ENCODE data around the gene DPPA3.
"Not testable (repeated sequence)": the region's sequence is repeated elsewhere in the genome, so short reads cannot be mapped to it uniquely, and the experiment has no call there.

Gene DPPA3

DNA sequence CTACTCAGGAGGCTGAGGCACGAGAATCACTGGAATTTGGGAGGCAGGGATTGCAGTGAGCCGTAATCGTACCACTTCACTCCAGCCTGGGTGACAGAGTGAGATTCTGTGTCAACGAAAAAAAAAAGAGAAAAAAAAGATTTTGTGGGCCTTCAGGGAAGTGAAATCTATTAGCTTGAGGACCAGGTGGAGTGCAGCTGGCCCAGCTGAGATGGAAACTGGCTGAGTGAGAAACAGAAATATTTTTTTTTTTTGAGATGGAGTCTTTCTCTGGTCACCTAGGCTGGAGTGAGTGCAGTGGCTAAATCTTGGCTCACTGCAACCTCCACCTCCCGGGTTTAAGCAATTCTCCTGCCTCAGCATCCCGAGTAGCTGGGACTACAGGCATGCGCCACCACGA lies 38.2 kb downstream of the DPPA3 start:
- Histone ChIP-seq H3K9me2 (ENCODE audit: low read depth, low read length) (no peaks in the 10 kb centered on the region), H3K79me2 (ENCODE audit: insufficient read depth, low read length) (no peaks in the 10 kb centered on the region), H3K27ac (ENCODE audit: low read depth, low read length, poor library complexity, severe bottlenecking) (no peak overlapping the region), H3K4me1 (ENCODE audit: insufficient read depth, low read length, severe bottlenecking) (no peaks in the 10 kb centered on the region), H3F3A (ENCODE audit: insufficient read depth, low read length) (no peaks in the 10 kb centered on the region), H3K9ac (ENCODE audit: low read length) (no peak overlapping the region), H2AFZ (ENCODE audit: low read length) (no peak overlapping the region), H3K27me3 (ENCODE audit: insufficient read depth, low read length) (no peaks in the 10 kb centered on the region), H3K4me3 (ENCODE audit: low read depth, low read length, poor library complexity, severe bottlenecking) (no peak overlapping the region), H4K20me1 (ENCODE audit: insufficient read depth, low read length) (no peaks in the 10 kb centered on the region), H3K9me3 (ENCODE audit: low read length) (no peaks in the 10 kb centered on the region), H3K36me3 (ENCODE audit: insufficient read depth, low read length) (no peaks in the 10 kb centered on the region), H3K4me2 (ENCODE audit: low read length) (no peak overlapping the region)
- no peak for TF ChIP-seq CTCF (IDR thresholded peaks at IDR 0.05; ENCODE audit: low read length)
- TF ChIP-seq EZH2 (IDR thresholded peaks at IDR 0.05; ENCODE audit: borderline replicate concordance, low read length) = no peak

DNA sequence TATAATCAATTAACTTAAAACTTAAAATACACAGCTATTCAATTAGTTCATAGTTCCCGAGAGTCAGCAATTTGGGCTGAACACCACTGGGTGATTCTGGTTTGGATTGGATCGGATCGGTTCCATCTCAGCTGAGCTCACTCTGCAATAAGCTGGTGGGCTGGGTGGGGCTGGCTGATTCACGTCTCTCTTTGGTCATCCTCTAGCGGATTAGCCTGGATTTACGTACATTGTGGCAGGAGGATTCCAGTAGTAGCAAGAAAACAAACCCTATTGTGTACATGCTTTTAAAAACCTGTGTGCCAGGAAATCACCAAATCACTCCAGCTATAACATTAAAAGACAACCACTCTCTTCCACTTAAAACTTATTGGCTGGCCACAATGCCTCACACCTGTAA lies 39.1 kb downstream of the DPPA3 start:
- Histone ChIP-seq H3K9me2 (ENCODE audit: low read depth, low read length) (no peaks in the 10 kb centered on the region), H3K79me2 (ENCODE audit: insufficient read depth, low read length) (no peaks in the 10 kb centered on the region), H3K9ac (ENCODE audit: low read length) (no peak overlapping the region), H3F3A (ENCODE audit: insufficient read depth, low read length) (no peaks in the 10 kb centered on the region), H3K36me3 (ENCODE audit: insufficient read depth, low read length) (no peaks in the 10 kb centered on the region), H2AFZ (ENCODE audit: low read length) (no peak overlapping the region), H3K4me2 (ENCODE audit: low read length) (no peak overlapping the region), H3K27ac (ENCODE audit: low read depth, low read length, poor library complexity, severe bottlenecking) (no peak overlapping the region), H3K4me3 (ENCODE audit: low read depth, low read length, poor library complexity, severe bottlenecking) (no peak overlapping the region), H3K9me3 (ENCODE audit: low read length) (no peaks in the 10 kb centered on the region), H3K27me3 (ENCODE audit: insufficient read depth, low read length) (no peaks in the 10 kb centered on the region), H4K20me1 (ENCODE audit: insufficient read depth, low read length) (no peaks in the 10 kb centered on the region), H3K4me1 (ENCODE audit: insufficient read depth, low read length, severe bottlenecking) (no peaks in the 10 kb centered on the region)
- TF ChIP-seq EZH2 (IDR thresholded peaks at IDR 0.05; ENCODE audit: borderline replicate concordance, low read length) = no peak
- no peak for TF ChIP-seq CTCF (IDR thresholded peaks at IDR 0.05; ENCODE audit: low read length)

GRCh38 chr12:7751394-7751793 lies 40.2 kb downstream of the DPPA3 start:
- no peak overlapping the region for H3K4me3 ChIP-seq (ENCODE audit: low read depth, low read length, poor library complexity, severe bottlenecking)
- H3K4me1 ChIP-seq (ENCODE audit: insufficient read depth, low read length, severe bottlenecking) = no peaks in the 10 kb centered on the region
- no peaks in the 10 kb centered on the region for H3K27me3 ChIP-seq (ENCODE audit: insufficient read depth, low read length)
- no peaks in the 10 kb centered on the region for H3K9me2 ChIP-seq (ENCODE audit: low read depth, low read length)
- H3K27ac ChIP-seq (ENCODE audit: low read depth, low read length, poor library complexity, severe bottlenecking) = no peak overlapping the region
- H3K9ac ChIP-seq (ENCODE audit: low read length) = no peak overlapping the region
- no peaks in the 10 kb centered on the region for H3K79me2 ChIP-seq (ENCODE audit: insufficient read depth, low read length)
- H2AFZ ChIP-seq (ENCODE audit: low read length) = no peak overlapping the region
- no peaks in the 10 kb centered on the region for H3K9me3 ChIP-seq (ENCODE audit: low read length)
- no peaks in the 10 kb centered on the region for H3K36me3 ChIP-seq (ENCODE audit: insufficient read depth, low read length)
- no peak overlapping the region for H3K4me2 ChIP-seq (ENCODE audit: low read length)
- TF ChIP-seq CTCF (IDR thresholded peaks at IDR 0.05; ENCODE audit: low read length) = no peak
- no peak for TF ChIP-seq EZH2 (IDR thresholded peaks at IDR 0.05; ENCODE audit: borderline replicate concordance, low read length)
- no peaks in the 10 kb centered on the region for H4K20me1 ChIP-seq (ENCODE audit: insufficient read depth, low read length)
- H3F3A ChIP-seq (ENCODE audit: insufficient read depth, low read length) = no peaks in the 10 kb centered on the region

- H3K36me3 ChIP-seq (ENCODE audit: insufficient read depth, low read length); H3K9me3 ChIP-seq (ENCODE audit: low read length); H3K27ac ChIP-seq (ENCODE audit: low read depth, low read length, poor library complexity, severe bottlenecking); H3K4me2 ChIP-seq (ENCODE audit: low read length); H3K9me2 ChIP-seq (ENCODE audit: low read depth, low read length); H3K4me3 ChIP-seq (ENCODE audit: low read depth, low read length, poor library complexity, severe bottlenecking); H3K27me3 ChIP-seq (ENCODE audit: insufficient read depth, low read length); H3F3A ChIP-seq (ENCODE audit: insufficient read depth, low read length); H4K20me1 ChIP-seq (ENCODE audit: insufficient read depth, low read length); H3K79me2 ChIP-seq (ENCODE audit: insufficient read depth, low read length); H3K9ac ChIP-seq (ENCODE audit: low read length); H3K4me1 ChIP-seq (ENCODE audit: insufficient read depth, low read length, severe bottlenecking); H2AFZ ChIP-seq (ENCODE audit: low read length): not testable (repeated sequence)
Observed at GRCh38 chr12:7751941-7752922, 41.0 kb downstream of the DPPA3 start.

DNA sequence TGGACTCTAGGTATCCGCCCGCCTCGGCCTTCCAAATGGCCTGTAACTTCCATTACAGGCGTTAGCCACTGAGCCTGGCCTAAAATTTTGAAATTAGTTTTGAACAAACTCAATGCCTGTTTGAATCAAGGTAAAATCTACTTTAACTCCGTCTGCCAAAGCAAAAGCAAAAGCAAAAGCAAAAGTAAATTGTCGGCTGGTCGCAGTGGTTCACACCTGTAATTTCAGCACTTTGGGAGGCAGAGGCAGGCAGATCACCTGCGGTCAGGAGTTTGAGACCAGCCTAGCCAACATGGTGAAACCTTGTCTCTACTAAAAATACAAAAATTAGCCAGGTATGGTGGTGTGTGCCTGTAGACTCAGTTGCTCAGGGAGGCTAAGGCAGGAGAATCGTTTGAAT lies 44.4 kb downstream of the DPPA3 start:
- H3K79me2 ChIP-seq (ENCODE audit: insufficient read depth, low read length); H3K9ac ChIP-seq (ENCODE audit: low read length); H4K20me1 ChIP-seq (ENCODE audit: insufficient read depth, low read length); H3K27ac ChIP-seq (ENCODE audit: low read depth, low read length, poor library complexity, severe bottlenecking); H3K9me3 ChIP-seq (ENCODE audit: low read length); H2AFZ ChIP-seq (ENCODE audit: low read length); H3K36me3 ChIP-seq (ENCODE audit: insufficient read depth, low read length); H3K4me1 ChIP-seq (ENCODE audit: insufficient read depth, low read length, severe bottlenecking); H3K4me3 ChIP-seq (ENCODE audit: low read depth, low read length, poor library complexity, severe bottlenecking); H3K27me3 ChIP-seq (ENCODE audit: insufficient read depth, low read length); H3F3A ChIP-seq (ENCODE audit: insufficient read depth, low read length); H3K4me2 ChIP-seq (ENCODE audit: low read length); H3K9me2 ChIP-seq (ENCODE audit: low read depth, low read length): not testable (repeated sequence)

Measured in OCI-LY1 (cell line).